Tongue (tissue), 2 donors: Measurements from ENCODE around the gene GPR61. TPM values are rescaled to one million over a fixed set of nuclear protein-coding genes. Genes with fewer than 3 reads are reported as not detected.
A peak's percentile ranks its signal among the peaks of the same experiment; 100 is the strongest.

Experiments
- DNase-seq: peaks from one replicate; pipeline ENCODE4 v3.0.0-alpha.2; 2015
- total RNA-seq: library from RNA; depleted of rRNA; stranded (reverse); fragments of >200 nt; gene quantifications from one replicate; pipeline ENCODE4 v1.2.3, GENCODE V29; 2014

Gene GPR61
- total RNA-seq, 1 donor from 2014 or later = 0.62 TPM

DNA sequence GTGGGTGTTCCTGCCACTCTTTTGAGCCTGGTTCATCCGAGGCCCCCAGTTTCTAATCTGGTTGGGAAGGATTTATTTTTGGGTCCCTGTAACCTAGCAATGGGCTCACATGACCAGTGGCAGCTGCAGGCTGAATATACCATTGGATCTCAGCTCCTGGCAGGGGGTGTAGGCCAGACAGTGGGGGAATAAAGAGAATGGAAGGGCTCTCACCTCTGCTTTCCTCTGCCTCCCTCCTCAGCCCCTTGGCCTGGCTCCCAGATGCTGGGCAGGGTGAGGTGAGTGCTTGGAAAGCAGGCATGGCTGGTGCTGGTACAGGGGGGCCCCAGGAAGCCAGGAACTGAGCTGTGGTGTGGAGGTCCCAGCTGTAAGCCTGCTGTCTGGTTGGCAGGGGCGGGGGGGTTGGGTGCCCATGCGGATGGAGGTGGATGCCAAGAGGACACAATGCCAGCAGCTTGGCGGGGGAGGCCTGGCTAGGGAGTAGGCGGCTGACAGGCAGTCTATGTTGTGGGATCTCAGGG is 3.6 kb upstream of the GPR61 start:
- peak; percentile 92 for DNase-seq

DNA sequence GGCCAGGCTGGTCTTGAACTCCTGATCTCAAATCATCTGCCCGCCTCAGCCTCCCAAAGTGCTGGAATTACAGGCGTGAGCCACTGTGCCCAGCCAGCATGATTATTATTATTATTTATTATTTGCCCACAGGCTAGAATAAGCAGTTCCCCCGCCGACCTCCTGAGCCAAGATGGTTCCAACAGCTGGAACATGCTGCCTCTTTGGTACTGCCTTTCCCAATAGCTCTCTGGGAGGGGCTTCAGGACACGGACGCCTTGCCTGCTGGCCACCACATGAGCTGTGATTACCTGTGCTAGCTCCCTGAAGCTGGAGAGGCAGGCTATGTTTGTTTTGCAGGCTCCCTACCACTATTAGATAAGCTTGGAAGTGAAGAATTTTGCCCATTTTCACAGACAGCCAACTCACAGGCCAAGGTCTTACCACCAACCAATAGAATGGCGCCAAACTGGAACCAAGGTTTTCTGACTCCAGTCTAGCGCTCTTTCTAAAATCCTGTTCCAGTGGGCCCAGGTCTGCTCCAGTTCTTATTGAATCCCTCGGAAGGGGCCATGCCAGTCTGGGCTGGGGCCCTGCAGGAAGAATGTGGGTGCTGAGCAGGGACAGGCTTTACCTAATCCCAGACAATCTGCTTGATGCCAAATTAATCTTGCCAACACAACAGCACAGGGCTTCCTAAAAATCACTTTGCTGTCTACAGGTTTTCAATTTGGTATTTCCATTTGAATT is 2.1 kb upstream of the GPR61 start:
- no peak for DNase-seq

DNA sequence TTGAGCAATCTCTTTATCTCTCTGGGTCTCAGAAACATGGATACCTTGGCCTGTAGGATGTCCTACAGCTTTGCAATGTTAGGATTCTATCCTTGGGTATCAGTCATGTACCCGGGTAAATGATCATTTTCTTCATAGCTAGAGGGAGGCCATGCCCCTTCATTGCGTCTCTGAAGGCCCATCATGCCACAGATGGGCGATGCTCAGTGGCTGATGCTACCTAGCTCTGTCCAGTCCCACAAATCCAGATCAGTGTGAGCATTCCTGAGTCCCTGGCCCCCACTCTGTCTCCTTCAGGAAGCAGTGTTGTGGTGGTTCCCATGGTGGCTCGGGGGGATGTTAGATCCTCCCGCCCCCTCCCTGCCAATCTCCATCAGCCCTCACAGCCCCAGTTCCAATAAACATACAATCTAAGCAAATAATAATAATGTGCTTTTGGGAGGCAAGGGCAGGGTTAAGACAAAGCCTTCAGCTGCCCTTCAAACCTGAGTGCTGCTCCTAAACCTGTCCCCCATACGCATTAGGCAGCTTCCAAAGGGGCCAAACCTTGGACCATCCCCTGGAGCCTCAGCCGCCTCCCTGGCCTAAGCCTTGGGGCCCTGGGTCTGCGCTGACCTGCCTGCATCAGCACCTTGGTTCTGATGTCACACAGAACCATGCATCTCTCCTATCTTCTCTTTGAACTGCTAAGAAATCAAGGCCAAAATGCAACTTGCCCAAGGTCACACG is 681 bp upstream of the GPR61 start:
- DNase-seq = no peak

DNA sequence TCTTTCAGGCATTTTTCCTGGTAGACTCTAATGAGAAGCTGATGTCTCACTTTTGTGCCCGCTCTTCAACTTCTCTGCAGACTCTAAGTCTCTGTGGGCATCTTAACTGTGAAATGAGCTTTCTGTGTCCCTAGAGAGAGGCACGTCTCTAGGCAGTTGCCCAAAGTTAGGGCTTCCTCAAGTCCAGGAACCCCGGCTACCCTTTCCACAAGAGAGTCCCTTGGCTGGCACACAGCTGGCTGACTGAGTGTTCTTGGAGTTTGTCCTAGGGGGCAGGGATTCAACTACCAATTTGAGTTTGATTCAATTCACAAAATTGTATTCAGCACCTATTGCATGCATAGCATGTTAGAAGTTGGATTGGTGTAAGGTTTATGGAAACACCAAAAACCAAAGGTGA is 1.4 kb downstream of the GPR61 start:
- DNase-seq = no peak

DNA sequence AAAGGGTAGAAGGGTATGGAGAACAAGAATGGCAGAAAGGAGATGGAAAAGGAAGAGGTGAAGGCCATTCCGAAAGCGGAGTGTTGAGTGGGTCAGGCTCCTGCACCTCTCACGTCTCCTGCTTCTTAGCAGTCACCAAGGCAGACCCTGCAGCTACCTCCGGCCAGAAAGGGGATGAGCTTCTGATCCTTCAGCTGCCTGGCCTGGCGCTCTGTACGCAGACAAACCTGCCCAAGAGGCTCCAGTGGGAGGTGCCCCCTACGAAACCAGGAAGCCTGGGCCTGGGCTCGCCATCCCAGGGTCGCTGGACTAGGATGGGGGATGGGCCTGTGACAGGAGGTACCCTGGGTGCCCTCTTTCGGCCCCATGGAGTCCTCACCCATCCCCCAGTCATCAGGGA is 3.0 kb downstream of the GPR61 start:
- DNase-seq = no peak

DNA sequence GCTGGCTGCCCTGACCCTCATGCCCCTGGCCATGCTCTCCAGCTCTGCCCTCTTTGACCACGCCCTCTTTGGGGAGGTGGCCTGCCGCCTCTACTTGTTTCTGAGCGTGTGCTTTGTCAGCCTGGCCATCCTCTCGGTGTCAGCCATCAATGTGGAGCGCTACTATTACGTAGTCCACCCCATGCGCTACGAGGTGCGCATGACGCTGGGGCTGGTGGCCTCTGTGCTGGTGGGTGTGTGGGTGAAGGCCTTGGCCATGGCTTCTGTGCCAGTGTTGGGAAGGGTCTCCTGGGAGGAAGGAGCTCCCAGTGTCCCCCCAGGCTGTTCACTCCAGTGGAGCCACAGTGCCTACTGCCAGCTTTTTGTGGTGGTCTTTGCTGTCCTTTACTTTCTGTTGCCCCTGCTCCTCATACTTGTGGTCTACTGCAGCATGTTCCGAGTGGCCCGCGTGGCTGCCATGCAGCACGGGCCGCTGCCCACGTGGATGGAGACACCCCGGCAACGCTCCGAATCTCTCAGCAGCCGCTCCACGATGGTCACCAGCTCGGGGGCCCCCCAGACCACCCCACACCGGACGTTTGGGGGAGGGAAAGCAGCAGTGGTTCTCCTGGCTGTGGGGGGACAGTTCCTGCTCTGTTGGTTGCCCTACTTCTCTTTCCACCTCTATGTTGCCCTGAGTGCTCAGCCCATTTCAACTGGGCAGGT is 3.8 kb downstream of the GPR61 start:
- no peak for DNase-seq

DNA sequence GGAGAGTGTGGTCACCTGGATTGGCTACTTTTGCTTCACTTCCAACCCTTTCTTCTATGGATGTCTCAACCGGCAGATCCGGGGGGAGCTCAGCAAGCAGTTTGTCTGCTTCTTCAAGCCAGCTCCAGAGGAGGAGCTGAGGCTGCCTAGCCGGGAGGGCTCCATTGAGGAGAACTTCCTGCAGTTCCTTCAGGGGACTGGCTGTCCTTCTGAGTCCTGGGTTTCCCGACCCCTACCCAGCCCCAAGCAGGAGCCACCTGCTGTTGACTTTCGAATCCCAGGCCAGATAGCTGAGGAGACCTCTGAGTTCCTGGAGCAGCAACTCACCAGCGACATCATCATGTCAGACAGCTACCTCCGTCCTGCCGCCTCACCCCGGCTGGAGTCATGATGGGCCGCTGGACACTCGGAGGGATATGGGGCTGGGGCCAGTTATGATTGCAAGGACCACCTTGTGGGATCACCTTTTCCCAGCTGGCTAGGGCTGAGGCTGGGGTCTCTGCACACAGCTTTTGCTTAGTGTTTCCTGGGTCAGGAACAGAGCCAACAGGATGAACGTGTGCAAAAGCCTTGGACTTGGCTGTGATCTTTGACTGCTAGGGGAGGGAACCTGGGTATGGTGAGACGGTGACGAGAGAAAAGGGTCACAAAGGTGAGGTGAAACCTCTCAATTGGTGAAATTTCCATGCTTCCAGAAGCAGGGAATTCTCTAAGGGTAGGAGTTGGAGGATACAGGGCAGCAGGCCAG is 4.5 kb downstream of the GPR61 start:
- DNase-seq = no peak

DNA sequence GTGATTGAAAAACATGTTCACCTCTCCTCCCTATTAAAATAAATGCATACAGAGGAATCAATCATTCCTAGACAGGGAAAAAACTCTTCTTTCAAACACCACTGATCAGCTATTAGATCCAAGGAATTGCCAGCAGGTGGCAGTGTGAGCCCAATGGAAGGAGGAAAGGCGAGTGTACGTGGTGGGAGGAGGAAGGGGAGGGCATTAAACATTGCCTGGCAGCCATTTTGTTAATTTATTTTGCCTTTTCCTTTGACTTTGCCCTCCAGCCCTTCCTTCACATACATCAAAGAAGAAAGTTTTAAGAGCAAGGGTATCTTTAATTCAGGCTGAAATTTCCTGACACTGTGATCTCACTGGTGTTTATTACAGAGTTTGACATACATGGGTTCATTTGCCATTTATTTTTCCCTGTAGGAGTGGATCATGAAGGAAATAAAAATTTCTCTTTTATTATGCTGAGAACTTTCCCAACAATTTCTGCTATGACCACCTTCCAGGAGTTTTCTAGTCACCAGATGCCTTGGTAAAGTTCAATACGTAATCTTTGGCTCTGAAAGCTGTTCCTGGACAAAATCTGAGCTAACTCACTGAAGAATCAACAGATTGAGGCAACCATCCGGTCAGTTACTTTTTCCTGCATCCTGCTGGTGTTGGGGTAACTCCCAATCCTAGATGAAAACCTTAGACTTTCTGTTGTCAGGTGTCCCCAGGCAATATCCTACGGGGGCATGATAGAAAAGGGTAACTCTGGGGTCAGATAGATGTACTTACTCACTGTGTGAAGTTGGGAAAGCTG is 6.8 kb downstream of the GPR61 start:
- DNase-seq = peak; percentile 97

DNA sequence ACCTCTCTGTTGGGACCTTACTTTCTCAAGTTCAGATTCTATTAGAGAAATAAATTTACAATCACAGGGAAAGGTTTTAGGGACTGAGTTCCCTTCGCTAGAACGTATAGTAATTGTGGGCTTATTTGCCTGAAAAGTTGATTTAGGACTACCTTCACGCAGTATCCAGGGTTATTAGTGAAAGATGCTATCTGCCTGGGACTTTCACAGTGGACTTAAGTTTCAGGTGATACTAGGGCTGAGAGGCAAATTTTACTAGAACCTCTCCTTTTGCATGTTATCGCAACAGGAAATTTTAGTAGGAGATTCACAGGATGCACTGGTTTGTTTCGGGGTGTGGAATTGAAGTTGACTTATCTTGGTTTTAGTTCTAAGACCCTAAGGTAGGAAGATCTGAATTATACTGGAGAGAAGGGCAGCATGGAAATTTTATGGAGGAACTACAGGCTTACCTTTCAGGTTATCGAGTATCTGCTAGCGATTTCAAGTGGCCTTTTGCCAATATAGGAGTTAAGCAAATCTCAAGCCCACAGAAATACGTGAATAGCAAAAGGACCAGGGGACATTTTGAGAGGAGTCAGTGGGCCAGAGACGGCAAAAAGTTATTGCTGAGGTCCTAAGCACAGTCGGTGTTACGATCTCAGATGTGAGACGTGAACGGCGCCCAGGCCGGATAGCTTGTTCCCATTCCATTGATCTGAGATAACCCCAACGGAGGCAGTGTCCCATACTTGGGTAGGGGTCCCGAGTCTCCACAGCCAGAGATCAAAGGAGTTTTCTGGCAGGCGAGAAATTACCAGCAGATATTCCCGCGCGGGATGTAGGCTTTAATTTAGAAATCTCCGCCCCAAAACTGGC is 8.0 kb downstream of the GPR61 start:
- peak; percentile 62 for DNase-seq

DNA sequence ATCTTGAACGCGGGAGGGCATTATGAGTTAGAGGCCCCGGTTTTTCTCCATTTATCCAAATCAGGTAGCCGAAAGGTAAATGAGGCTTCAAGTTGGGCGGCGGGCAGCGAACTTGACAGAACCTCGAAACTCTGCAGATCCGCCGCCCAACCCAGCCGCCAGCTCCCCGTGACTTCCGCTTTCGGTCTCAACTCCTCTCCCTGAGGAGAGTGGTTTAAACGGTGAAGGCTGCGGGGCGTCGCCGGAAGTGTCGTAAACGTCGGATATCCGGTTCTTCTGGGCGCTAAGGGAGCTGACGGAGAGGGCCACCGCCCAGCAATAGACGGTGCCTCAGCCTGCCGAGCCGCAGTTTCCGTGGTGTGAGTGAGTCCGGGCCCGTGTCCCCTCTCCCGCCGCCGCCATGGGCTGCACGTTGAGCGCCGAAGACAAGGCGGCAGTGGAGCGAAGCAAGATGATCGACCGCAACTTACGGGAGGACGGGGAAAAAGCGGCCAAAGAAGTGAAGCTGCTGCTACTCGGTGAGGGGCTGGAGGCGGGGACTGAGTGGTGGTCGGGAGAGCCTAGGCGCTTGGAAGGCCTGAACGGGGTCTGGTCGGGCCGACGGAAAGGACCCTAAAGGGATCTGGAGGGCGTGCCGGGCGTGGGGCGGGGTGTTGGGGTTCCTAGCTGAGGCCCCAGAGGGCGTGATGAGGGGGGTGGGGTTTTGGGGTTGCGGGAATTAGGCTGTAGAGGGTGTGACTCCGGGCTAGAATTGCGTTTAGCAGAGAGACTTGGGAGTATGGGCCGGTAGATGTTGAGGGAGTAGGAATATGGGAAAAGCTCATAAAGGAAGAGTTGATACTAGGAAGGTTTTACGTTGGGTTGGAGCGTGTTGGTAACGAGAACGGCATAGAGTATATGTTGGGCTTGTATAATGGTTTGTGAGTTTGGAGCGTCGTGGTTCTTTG is 8.9 kb downstream of the GPR61 start, which contains the start of gene GNAI3:
Gene GNAI3, plus strand, starts transcription at position 295 of the 947 bp plus-strand sequence. Its CDS starts 106 bp downstream, at position 401.
- peak; percentile 98 for DNase-seq

DNA sequence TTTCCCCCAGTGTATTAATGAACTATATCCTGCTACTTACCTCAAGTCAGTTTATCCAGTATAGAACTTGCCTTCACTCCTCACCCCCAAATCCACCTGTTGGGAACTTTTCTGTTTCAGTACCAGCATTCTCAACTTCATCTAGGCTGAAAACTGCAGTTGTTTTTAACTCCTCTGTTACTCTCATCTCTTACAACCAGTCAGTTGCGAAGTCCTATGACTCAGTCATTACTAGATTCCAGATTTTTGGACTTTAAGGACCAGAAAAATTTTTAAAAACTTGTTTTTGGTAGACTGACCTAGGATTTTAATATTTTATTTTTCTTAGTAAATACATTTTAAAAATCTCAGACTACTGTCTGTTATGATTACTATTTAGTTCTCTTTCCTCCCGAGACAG is 16.9 kb downstream of the GPR61 start:
- DNase-seq = no peak

DNA sequence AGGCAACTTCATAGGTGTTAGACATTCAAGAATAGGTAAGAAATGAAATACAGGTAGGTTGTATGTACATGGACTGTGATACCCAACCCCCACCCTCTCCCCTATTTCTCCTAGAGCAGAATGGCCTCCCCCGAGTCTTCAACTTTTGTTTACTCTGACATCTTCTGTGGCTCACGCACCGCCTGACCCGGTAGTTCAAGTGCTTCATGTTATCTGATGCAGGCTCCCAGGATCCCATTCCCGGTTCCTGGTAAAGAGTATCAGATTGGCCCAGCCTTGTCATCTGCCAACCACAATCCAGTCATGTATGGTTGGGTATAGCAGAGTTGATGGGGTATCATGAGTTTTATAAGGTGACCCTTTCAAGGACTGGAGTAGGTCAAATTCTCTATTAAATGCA is 17.8 kb downstream of the GPR61 start:
- no peak for DNase-seq

DNA sequence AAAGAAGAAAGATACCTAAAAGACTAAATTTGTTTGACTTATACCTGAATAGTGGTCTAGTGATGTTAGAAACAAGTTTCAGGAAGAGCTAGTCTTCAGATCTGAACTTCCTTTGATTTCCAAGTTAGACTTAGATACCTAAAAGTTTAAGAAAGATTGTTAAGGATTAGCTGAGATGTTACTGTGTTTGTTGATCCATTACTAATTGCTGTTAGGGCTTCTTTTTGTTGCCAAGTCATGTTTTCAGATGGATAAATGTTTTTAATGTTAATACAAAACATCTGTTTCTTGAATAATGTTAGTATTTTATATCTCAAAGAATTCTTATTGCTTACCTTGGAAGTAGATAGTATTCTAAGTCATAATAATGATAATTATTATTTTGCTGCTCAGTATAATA is 20.3 kb downstream of the GPR61 start:
- no peak for DNase-seq

DNA sequence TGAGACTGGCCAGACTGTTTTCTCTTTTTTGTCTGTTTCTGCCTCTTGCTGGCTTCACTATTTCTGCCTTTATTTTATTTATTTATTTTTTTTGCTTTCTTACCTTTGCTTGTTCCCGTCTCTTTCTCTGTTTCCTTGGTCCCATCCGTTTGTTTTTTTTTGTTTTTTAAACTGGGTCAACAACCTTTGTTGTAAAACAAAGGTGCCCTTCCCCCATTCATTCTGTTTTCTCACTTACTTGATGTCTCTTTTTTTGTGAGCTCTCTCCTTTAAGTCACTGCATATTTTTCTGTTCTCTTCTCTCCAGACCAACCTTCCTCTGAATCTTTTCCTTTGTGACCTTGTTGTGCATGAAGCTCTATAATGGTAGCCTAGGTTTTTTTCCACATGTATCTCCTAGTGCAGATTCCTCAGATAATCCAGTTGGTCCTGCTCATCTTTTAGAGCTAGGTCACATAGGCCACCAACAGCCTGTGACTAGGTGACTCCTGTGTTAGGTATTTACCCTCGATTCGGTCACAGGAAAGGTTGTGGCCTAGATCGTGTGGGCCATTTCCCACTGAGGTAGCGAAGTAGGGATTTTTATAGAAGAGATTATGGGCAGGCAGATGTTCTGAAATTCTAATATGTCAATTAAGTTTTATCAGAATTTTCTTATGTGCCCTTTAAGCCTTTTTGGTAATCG is 24.7 kb downstream of the GPR61 start:
- DNase-seq = no peak

DNA sequence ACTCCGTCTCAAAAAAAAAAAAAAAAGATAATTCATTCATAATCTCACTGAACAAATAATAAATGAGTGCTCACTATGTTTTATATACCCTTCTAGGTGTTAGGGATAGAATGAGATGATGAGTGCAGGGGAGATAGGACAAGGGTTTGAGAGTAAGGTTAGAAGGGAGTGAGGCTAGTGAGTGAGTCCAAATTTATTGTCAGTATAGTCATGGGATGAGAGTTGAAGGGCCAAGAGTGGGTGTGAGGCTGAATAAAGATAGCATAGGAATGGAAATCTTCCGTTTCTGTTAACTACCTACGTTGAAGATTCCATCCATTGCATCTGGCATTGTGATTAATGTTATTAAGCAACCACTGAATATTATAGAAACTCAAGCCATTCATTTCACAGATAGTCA is 25.6 kb downstream of the GPR61 start:
- DNase-seq = no peak

DNA sequence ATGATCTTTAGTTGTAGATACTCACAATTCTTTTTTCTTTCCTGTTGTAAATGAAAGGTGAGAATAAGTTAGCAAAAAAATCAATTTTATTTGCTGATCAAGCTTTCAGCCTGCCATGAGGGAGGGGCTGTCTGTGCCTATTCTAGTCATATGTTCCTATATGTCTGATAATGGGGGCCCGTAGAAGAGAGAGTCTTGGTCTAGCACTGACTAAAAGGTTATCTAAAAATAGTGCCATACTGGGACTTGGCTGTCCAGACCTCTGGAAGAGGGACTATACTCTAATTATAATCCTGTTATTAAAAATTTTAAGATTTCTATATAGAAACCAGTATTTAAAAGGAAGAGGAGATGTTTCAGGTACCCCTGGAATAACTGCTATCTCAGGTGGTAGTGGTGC is 27.3 kb downstream of the GPR61 start:
- DNase-seq = no peak

DNA sequence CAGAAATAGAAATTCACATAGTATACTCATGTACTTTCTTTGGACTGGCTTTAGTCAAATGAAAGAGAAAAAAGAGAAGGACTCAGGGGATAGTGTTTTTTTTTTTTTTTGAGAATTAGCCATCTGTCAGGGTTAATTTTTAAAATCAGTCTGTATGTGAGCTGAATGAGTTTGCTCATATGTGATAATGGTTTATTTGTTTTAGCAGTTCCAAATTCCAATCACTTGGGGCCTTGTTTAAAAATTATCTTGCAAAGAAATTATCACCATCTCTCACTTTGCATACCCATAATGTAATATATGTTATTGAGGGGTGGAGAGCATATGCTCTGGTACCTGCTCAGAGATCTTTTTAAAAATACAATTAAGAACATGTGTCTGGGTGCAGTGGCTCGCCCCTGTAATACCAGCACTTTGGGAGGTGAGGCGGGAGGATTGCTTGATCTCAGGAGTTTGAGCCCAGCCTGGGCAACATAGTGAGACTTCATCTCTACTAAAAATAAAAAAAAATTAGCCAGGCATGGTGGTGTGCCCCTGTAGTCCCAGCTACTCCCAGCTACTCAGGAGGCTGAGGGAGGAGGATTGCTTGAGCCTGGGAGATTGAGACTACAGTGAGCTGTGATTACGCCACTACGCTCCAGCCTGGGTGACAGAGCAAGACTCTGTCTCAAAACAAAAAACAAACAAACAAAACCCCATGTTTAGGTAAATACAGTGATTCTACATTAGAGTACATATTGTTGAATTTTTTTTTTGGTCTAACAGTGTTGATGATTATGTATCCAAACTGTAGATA is 28.4 kb downstream of the GPR61 start:
- no peak for DNase-seq

DNA sequence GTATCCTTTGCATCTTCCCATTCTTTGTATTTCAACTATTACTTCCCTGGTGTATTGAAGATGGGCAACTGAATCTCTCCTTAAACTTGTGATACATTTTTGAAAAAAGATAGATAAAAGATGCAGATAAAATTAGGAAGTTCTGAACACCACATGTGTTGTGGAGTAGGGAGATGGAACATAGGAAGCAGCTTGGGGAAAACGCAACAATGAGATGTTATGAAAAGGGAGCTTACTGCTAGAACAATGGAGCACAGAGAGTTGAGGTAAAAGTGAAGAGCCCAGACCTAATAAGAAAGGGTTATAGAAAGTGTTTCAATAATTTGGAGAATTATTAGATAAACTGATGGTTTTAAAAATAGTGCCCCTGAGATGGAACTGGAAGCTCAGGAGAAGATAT is 29.7 kb downstream of the GPR61 start:
- no peak for DNase-seq
